Suprapubic skin (tissue), 4 donors: Measurements from ENCODE around the gene LRIG3. TPM values are rescaled to one million over a fixed set of nuclear protein-coding genes. Genes with fewer than 3 reads are reported as not detected.

Experiments used
- DNase-seq, 2 donors: peaks; one replicate each; pipeline ENCODE4 v3.0.0-alpha.2; 2019; ENCODE audit warnings: low spot score in 2 of 2
- H3K27ac ChIP-seq: fragments of 200-600 bp; sonication (generic); one replicate; pipeline ENCODE4 v1.5.1; 2019
- H3K27me3 ChIP-seq: fragments of 200-600 bp; sonication (generic); one replicate; pipeline ENCODE4 v1.5.1; 2019
- H3K36me3 ChIP-seq: fragments of 200-600 bp; sonication (generic); one replicate; pipeline ENCODE4 v1.5.1; 2019
- H3K4me1 ChIP-seq: fragments of 200-600 bp; sonication (generic); one replicate; pipeline ENCODE4 v1.5.1; 2019
- H3K4me3 ChIP-seq: fragments of 200-600 bp; sonication (generic); one replicate; pipeline ENCODE4 v1.5.1; 2019; ENCODE audit warnings: mild to moderate bottlenecking
- H3K9me3 ChIP-seq: fragments of 200-600 bp; sonication (generic); one replicate; pipeline ENCODE4 v1.5.1; 2019
- CTCF ChIP-seq, 2 donors: fragments of 200-600 bp in 1 of 2; fragments of 450-650 bp in 1 of 2; sonication (generic) in 1 of 2; IDR thresholded peaks; one replicate each; pipeline ENCODE4 v1.5.1; 2016 to 2019; ENCODE audit warnings: antibody characterized with exemption in 2 of 2, mild to moderate bottlenecking in 1 of 2, moderate library complexity in 1 of 2
- EP300 ChIP-seq: sonication (generic); formaldehyde crosslinking; IDR thresholded peaks from one replicate; pipeline ENCODE4 v1.6.1; 2017; ENCODE audit warnings: antibody characterized with exemption
- POLR2A ChIP-seq, 2 donors: fragments of 450-650 bp; IDR thresholded peaks; one replicate each; pipeline ENCODE4 v1.6.1; 2017; ENCODE audit warnings: antibody characterized with exemption in 2 of 2, mild to moderate bottlenecking in 2 of 2, moderate library complexity in 2 of 2
- POLR2AphosphoS5 ChIP-seq, 3 donors: sonication (generic); formaldehyde crosslinking; IDR thresholded peaks; one replicate each; pipeline ENCODE4 v1.6.1; 2017; ENCODE audit warnings: antibody characterized with exemption in 3 of 3
- WGBS: methylation state at CpG from one replicate; pipeline ENCODE4 v1.1.5; 2018; 5-methylcytosine and 5-hydroxymethylcytosine counted together
- total RNA-seq, 4 donors: library from RNA; depleted of rRNA; stranded (reverse); fragments of >200 nt; gene quantifications; one replicate each; pipeline ENCODE4 v1.1.0, GENCODE V29; 2016

LRIG3 gene
- total RNA-seq, 4 donors from 2014 or later = 56.5 to 225 (median 110) TPM

DNA sequence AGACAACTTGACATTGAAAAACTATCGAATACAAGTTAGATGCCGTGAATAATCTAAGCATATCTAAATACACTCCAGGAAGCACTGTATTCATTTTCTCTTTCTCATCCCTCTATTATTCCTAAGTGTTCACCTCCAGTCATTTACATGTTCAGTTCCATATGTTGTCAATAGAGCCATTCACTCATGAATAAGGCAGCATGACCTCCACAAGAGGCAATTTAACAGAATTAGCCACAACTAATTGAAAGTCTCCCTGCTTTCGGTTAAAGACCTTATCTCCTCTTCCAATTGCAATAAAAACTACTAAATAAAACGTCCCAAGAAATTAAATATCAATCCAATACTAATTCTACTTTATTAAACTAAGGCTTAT, 1.8 kb downstream of the LRIG3 start:
- Histone ChIP-seq H3K4me1 (peaks cover 55% of the 10 kb centered on the region), H3K9me3 (no peaks in the 10 kb centered on the region), H3K27me3 (no peaks in the 10 kb centered on the region), H3K4me3 (peak overlapping the region; percentile 71), H3K27ac (peak overlapping the region; percentile 93), H3K36me3 (no peaks in the 10 kb centered on the region)
- no peak for DNase-seq
- TF ChIP-seq POLR2A (IDR thresholded peaks at IDR 0.05) = no peak
- TF ChIP-seq EP300 = no peak
- no peak for TF ChIP-seq POLR2AphosphoS5 (IDR thresholded peaks at IDR 0.05)
- TF ChIP-seq CTCF (IDR thresholded peaks at IDR 0.05) = no peak
- WGBS = 13% methylated on average over 4 of the region's 4 CpGs

GRCh38 chr12:58917699-58918468, 2.4 kb downstream of the LRIG3 start:
- peak overlapping the region; percentile 93 for H3K27ac ChIP-seq
- H3K27me3 ChIP-seq = no peaks in the 10 kb centered on the region
- peaks cover 5% of the 10 kb centered on the region for H3K36me3 ChIP-seq
- H3K4me1 ChIP-seq = peaks cover 54% of the 10 kb centered on the region
- WGBS = 15% methylated on average over 5 of the region's 5 CpGs
- TF ChIP-seq POLR2AphosphoS5 (IDR thresholded peaks at IDR 0.05) = no peak
- no peak for TF ChIP-seq EP300
- TF ChIP-seq POLR2A (IDR thresholded peaks at IDR 0.05) = no peak
- TF ChIP-seq CTCF (IDR thresholded peaks at IDR 0.05) = no peak
- DNase-seq = no peak
- H3K9me3 ChIP-seq = no peaks in the 10 kb centered on the region
- H3K4me3 ChIP-seq = peak overlapping the region; percentile 71

DNA sequence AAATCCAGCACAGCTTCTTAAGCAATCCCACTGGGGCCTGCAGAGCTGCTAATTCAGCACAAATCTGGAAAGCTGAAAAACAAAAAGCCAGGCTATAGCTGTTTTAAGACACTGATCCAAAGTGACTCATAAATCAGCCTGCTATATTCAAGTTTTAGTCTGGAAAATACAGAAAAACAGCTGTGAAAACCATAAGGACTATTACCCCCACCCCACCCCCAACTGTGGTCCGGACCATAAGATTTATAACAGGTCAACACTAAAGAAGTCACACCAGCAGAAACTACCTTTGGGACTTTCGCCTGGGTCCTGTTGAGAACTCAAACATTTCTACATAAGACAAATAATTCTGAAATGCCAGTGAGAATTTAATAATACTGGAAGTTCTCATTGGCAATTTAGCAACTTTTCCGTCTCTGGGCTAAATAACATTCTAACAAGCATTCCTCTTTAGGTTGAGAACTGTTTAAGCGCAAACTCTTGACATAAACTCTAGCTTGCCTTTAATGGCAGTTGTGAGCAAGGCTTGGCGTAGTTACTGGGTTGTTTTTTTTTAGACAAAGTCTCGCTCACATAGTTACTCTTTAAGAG, 3.3 kb downstream of the LRIG3 start:
- peaks cover 60% of the 10 kb centered on the region for H3K4me1 ChIP-seq

GRCh38 chr12:58916161-58916621, 4.1 kb downstream of the LRIG3 start:
- Histone ChIP-seq H3K9me3 (no peaks in the 10 kb centered on the region), H3K27me3 (no peaks in the 10 kb centered on the region), H3K36me3 (peaks cover 14% of the 10 kb centered on the region), H3K27ac (peak overlapping the region; percentile 93), H3K4me3 (peak overlapping the region; percentile 71), H3K4me1 (peaks cover 60% of the 10 kb centered on the region)
- no peak for TF ChIP-seq POLR2AphosphoS5 (IDR thresholded peaks at IDR 0.05)
- no peak for TF ChIP-seq POLR2A (IDR thresholded peaks at IDR 0.05)
- TF ChIP-seq CTCF (IDR thresholded peaks at IDR 0.05) = no peak
- TF ChIP-seq EP300 = no peak
- 20% methylated on average over 2 of the region's 2 CpGs for WGBS
- no peak for DNase-seq

More for the DNA sequence above, 3.3 kb downstream of the LRIG3 start:
- peak overlapping the region; percentile 93 for H3K27ac ChIP-seq
- WGBS = 23% methylated on average over 6 of the region's 6 CpGs
- TF ChIP-seq EP300 = no peak
- no peak for TF ChIP-seq POLR2A (IDR thresholded peaks at IDR 0.05)
- no peak for TF ChIP-seq POLR2AphosphoS5 (IDR thresholded peaks at IDR 0.05)
- no peak for TF ChIP-seq CTCF (IDR thresholded peaks at IDR 0.05)
- no peaks in the 10 kb centered on the region for H3K9me3 ChIP-seq
- H3K4me3 ChIP-seq = peak overlapping the region; percentile 71
- no peak for DNase-seq
- no peaks in the 10 kb centered on the region for H3K27me3 ChIP-seq
- peaks cover 12% of the 10 kb centered on the region for H3K36me3 ChIP-seq

- WGBS = 19% methylated on average over 4 of the region's 4 CpGs
- Histone ChIP-seq H3K27me3 (no peaks in the 10 kb centered on the region), H3K4me1 (peaks cover 60% of the 10 kb centered on the region), H3K27ac (peak overlapping the region; percentile 93), H3K4me3 (peak overlapping the region; percentile 71), H3K36me3 (peaks cover 20% of the 10 kb centered on the region), H3K9me3 (no peaks in the 10 kb centered on the region)
- TF ChIP-seq EP300 = no peak
- no peak for TF ChIP-seq CTCF (IDR thresholded peaks at IDR 0.05)
- no peak for TF ChIP-seq POLR2AphosphoS5 (IDR thresholded peaks at IDR 0.05)
- no peak for TF ChIP-seq POLR2A (IDR thresholded peaks at IDR 0.05)
- peak in 1 of 2 donors; percentile 80 for DNase-seq
Observed at GRCh38 chr12:58915634-58916033, 4.7 kb downstream of the LRIG3 start.
